Activated naive CD4-positive, alpha-beta T cell treated with anti-CD3 and anti-CD28 coated beads, Interleukin-2, amount 50 U/mL, for 24 hours (primary cell): ENCODE data around the gene SMCO3.
A peak's percentile ranks its signal among the peaks of the same experiment; 100 is the strongest.
"Not testable (repeated sequence)": the region's sequence is repeated elsewhere in the genome, so short reads cannot be mapped to it uniquely, and the experiment has no call there.

ENCODE experiments used
- H3K27ac Mint-ChIP-seq: one replicate; pipeline ENCODE4 v1.8.0; 2021; ENCODE audit warnings: mild to moderate bottlenecking, mixed read lengths
- H3K27me3 Mint-ChIP-seq: one replicate; pipeline ENCODE4 v1.8.0; 2021; ENCODE audit warnings: mixed read lengths
- H3K36me3 Mint-ChIP-seq: one replicate; pipeline ENCODE4 v1.8.0; 2021; ENCODE audit warnings: mixed read lengths
- H3K4me1 Mint-ChIP-seq: one replicate; pipeline ENCODE4 v1.8.0; 2021; ENCODE audit warnings: mixed read lengths
- H3K4me3 Mint-ChIP-seq: one replicate; pipeline ENCODE4 v1.8.0; 2021; ENCODE audit warnings: mild to moderate bottlenecking, mixed read lengths
- H3K9me3 Mint-ChIP-seq: one replicate; pipeline ENCODE4 v1.8.0; 2021; ENCODE audit warnings: mixed read lengths

SMCO3 gene

DNA sequence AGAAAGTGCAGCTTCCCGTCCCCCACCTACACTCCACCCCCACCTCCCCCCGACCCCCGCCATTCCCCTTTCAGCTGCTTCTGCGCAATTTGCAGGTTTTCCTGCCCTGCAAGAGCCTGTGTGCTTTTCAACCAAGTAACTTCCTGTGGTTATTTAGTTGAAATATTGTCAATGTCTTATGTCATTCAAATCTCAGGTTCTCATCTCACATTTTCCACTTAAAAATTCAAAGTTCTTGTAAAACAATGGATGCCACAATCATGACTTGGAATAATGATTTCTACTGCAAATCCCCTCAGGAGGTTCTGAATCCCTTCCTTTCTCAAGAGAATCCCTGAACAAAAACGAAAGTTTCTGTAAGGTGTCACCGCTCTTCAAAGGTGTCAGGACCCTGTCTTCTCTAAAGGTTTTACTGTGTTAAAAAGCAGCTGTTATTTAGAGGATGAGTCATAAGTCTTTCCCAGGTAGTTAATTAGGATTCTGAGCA is 42.3 kb downstream of the SMCO3 start:
- peak overlapping the region; percentile 97 for H3K27ac Mint-ChIP-seq
- no peaks in the 10 kb centered on the region for H3K9me3 Mint-ChIP-seq
- H3K4me3 Mint-ChIP-seq: peak overlapping the region; percentile 97
- no peaks in the 10 kb centered on the region for H3K27me3 Mint-ChIP-seq
- H3K36me3 Mint-ChIP-seq: peaks cover 16% of the 10 kb centered on the region
- peaks cover 77% of the 10 kb centered on the region for H3K4me1 Mint-ChIP-seq

DNA sequence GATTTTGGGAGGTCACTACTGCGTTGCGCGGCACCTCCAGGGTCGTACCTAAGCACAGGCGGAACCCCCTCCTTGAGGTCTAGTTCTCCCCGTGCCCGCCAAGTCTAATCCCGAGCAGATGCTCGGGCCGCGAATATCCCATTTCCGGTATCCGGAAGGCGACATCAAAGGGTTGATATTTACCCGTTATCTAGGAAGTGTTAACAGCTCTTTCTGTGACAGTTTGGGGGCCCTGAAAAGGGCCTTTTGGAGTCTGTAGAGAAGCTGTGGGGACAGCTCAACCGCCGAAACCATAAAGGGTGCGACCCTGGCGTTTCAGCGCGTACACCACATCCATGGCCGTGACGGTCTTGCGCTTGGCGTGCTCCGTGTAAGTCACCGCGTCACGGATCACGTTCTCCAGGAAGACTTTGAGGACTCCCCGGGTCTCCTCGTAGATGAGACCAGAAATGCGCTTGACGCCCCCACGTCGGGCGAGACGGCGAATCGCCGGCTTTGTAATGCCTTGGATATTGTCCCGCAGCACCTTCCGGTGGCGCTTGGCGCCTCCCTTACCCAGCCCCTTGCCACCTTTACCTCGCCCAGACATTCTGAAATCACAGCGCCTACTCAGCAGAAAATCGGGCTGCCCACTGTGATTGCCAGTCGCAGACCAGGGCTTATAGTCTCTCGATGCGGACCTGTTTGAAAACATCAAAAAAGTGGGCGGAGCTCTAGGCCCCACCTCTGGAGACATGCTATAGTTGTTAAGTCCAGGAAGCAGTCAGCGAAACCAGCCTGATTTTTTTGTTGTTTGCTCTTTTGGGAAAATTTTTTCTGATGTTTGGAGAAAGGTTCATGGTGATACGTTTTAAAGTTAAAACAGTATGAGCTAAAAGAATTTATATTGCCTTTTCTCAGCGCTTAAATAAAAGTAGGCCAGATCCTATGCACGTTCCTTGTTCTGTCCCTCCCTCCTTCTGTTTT is 43.2 kb downstream of the SMCO3 start:
- Mint-ChIP-seq H3K27me3 (no peaks in the 10 kb centered on the region), H3K4me3 (peak overlapping the region; percentile 97), H3K36me3 (peaks cover 21% of the 10 kb centered on the region), H3K27ac (peak overlapping the region; percentile 99), H3K4me1 (peaks cover 74% of the 10 kb centered on the region), H3K9me3 (peaks cover 3% of the 10 kb centered on the region)

DNA sequence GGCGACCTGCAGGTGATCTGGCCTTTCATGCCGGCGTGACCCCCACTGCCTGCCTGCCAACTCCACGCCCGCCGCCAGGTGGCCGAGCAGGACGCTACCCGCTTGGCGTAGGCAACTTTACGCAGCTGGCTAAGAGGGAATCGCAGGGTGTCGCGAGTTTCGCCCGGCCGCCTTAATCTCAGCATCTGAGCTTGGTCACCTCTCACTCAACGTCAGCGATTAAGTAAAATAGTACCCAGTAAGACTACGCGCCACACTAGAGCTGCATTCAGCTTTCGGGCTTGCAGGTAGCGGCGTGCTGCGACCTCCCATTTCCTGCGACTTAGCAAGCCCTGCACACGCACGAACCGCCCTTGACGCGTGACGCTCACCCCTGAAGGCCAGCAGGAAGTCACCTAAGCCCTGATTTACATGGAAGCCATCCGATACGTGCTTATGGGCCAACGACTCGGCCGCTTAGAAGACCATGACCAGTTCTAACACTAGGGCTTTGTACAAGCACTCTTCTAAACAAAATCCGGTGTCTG is 44.0 kb downstream of the SMCO3 start:
- H3K36me3 Mint-ChIP-seq: peaks cover 27% of the 10 kb centered on the region
- peaks cover 73% of the 10 kb centered on the region for H3K4me1 Mint-ChIP-seq
- H3K4me3 Mint-ChIP-seq: peak overlapping the region; percentile 97
- peak overlapping the region; percentile 99 for H3K27ac Mint-ChIP-seq
- H3K27me3 Mint-ChIP-seq: no peaks in the 10 kb centered on the region
- H3K9me3 Mint-ChIP-seq: peaks cover 6% of the 10 kb centered on the region

DNA sequence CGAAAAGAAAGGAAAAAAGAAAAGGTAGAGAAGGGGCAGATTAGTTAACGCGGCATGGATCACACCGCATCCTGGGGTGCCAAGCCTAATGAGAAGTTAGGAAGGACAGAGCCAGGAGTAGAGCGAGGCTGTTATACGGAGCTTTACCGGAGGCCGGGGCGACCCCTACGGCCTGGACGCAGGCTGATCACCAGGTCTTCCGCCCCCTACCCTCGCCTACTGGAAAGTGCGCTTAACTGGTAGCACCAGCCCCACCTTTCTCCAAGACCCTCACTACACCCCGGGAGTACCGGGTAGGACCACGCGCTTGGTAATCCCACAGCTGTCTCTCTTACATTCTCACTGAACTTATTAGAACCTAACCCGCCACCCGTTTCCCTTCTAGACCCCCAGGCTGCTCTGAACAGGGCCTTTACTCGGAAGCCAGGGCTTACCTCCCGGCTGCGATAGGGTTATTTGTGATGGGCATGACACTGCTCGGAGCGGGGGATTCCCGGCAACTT is 44.5 kb downstream of the SMCO3 start:
- Mint-ChIP-seq H3K27me3 (no peaks in the 10 kb centered on the region), H3K4me1 (peaks cover 73% of the 10 kb centered on the region), H3K4me3 (peak overlapping the region; percentile 97)

DNA sequence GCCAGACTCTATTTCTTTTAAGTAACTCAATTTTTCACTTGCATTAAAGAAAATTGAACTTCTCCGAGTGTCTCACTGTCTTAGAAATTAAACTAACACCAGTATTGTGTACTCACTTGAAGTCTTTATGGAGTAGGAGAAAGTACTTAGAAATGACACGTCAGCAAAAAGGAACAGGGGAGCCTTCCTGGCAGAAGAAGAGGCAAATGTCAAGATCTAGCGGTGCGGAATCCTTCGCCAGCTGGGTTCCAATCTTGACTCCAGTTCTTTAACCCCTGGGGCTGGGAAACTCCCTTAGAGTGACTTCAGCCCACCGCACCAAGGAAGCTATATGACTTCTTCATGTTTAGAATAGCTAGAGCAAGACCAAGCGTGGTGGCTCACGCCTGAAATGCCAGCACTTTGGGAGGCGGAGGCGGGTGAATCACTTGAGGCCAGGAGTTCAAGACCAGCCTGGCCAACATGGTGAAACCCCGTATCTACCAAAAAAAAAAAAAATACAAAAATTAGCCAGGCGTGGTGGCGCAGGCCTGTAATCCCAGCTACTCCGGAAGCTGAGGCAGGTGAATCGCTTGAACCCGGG is 45.1 kb downstream of the SMCO3 start:
- H3K9me3 Mint-ChIP-seq: peaks cover 6% of the 10 kb centered on the region
- no peaks in the 10 kb centered on the region for H3K27me3 Mint-ChIP-seq
- H3K36me3 Mint-ChIP-seq: peaks cover 31% of the 10 kb centered on the region
- peaks cover 70% of the 10 kb centered on the region for H3K4me1 Mint-ChIP-seq
- H3K4me3 Mint-ChIP-seq: peak overlapping the region; percentile 97
- peak overlapping the region; percentile 99 for H3K27ac Mint-ChIP-seq

More for the DNA sequence above, 44.5 kb downstream of the SMCO3 start:
- Mint-ChIP-seq H3K27ac (peak overlapping the region; percentile 99), H3K36me3 (peaks cover 30% of the 10 kb centered on the region), H3K9me3 (peaks cover 6% of the 10 kb centered on the region)

DNA sequence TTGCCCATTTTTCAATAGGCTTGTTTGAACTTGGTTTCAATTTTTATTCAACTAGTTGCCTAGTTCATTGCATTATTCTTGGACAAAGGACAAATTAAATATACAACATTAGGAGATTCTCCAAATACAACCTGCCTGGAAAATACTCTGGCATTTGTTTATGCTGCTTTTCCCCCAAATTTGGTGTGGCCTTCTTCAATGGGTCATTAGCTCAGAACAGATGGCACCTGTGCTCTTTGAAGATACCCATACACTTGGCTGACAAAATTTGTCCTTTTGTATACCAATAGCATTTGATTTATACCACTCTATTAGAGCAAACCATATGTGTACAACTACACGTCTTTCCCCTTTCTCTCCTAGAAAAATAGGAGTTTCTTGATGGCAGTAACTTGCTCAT is 46.4 kb downstream of the SMCO3 start:
- Mint-ChIP-seq H3K9me3 (peaks cover 6% of the 10 kb centered on the region), H3K4me1 (peaks cover 62% of the 10 kb centered on the region), H3K36me3 (peaks cover 34% of the 10 kb centered on the region), H3K4me3 (peak overlapping the region; percentile 30), H3K27ac (no peak overlapping the region), H3K27me3 (no peaks in the 10 kb centered on the region)

DNA sequence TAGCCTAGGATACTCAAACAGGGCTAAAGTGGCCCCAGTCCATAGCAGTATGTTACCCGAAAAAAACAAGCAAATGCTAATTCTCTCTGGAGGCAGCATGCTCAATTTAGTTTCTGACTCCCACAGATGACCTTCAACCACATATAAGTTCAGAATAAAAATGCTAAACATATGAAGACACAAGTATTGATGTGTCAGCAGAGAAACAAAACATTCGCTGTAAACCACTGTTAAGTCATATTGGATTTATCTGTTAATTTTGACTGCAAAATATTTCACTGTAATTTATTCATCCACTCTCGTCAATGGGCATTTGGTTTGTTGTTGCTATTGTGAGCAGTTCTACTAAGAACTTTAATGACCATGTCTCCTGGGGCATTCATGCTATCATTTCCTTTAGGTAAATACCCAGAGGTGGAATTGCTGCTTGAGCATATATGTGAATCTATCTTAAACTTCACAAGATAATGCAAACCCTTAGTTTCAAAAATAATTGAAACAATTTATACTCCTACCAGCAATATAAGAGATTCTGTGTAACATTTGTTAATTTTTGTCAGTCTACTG is 47.2 kb downstream of the SMCO3 start:
- H3K27me3 Mint-ChIP-seq: no peaks in the 10 kb centered on the region
- peak overlapping the region; percentile 11 for H3K4me3 Mint-ChIP-seq
- peaks cover 42% of the 10 kb centered on the region for H3K36me3 Mint-ChIP-seq
- peak overlapping the region; percentile 32 for H3K27ac Mint-ChIP-seq
- peaks cover 6% of the 10 kb centered on the region for H3K9me3 Mint-ChIP-seq
- H3K4me1 Mint-ChIP-seq: peaks cover 62% of the 10 kb centered on the region

DNA sequence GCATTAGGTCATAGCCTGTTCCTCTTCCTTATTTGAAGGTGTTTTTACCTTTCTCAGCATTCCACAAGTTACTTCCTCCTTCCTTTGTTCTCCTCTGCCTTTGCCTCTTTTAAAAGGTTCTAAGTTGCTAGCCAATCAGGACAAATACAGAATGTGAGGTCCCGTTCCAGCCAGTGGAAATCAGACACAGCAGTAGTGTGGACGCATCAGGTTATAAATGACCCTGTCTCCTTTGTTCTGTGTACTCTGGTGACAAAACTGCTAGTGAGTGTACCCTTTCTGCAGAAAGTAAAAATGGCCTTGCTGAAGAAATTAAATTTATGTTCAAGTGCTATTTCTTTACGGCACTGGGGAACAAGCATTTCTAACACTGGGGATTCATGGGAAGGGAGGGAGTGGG is 48.0 kb downstream of the SMCO3 start:
- H3K9me3 Mint-ChIP-seq, H3K27me3 Mint-ChIP-seq, H3K27ac Mint-ChIP-seq, H3K4me3 Mint-ChIP-seq: not testable (repeated sequence)
- Mint-ChIP-seq H3K4me1 (peaks cover 56% of the 10 kb centered on the region), H3K36me3 (peaks cover 48% of the 10 kb centered on the region)

DNA sequence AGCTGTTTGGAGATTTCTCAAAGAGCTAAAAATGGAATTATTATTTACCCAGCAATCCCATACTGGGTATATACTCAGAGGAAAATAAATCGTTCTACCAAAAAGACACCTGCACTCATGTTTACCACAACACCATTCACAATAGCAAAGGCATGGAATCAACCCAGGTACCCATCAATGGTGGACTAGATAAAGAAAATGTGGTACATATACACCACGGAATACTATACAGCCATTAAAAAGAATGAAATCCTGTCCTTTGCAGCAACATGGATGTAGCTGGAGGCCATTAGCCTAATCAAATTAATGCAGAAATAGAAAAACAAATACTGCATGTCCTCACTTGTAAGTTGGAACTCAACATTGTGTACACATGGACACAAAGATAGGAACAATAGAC is 48.6 kb downstream of the SMCO3 start:
- Mint-ChIP-seq H3K36me3 (peaks cover 48% of the 10 kb centered on the region), H3K4me3 (no peak overlapping the region), H3K9me3 (peaks cover 6% of the 10 kb centered on the region), H3K27me3 (no peaks in the 10 kb centered on the region), H3K27ac (no peak overlapping the region), H3K4me1 (peaks cover 53% of the 10 kb centered on the region)

DNA sequence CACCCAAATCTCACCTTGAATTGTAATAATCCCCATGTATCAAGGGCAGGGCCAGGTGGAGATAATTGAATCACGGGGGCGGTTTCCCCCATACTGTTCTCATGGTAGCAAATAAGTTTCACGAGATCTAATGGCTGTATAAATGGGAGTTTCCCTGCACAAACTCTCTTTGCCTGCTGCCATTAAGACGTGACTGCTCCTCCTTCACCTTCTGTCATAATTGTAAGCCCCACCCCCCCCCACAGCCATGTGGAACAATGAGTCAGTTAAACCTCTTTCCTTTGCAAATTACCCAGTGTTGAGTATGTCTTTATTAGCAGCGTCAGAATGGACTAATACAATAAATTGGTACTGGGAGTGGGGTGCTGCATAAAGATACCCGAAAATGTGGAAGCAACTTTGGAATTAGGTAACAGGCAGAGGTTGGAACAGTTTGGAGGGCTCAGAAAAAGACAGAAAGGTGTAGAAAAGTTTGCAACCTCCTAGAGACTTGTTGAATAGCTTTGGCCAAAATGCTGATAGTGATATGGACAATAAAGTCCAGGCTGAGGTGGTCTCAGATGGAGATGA is 54.2 kb downstream of the SMCO3 start:
- Mint-ChIP-seq H3K4me1 (peaks cover 40% of the 10 kb centered on the region), H3K36me3 (peaks cover 34% of the 10 kb centered on the region), H3K27ac (peak overlapping the region; percentile 21)
- H3K9me3 Mint-ChIP-seq, H3K27me3 Mint-ChIP-seq, H3K4me3 Mint-ChIP-seq: not testable (repeated sequence)

DNA sequence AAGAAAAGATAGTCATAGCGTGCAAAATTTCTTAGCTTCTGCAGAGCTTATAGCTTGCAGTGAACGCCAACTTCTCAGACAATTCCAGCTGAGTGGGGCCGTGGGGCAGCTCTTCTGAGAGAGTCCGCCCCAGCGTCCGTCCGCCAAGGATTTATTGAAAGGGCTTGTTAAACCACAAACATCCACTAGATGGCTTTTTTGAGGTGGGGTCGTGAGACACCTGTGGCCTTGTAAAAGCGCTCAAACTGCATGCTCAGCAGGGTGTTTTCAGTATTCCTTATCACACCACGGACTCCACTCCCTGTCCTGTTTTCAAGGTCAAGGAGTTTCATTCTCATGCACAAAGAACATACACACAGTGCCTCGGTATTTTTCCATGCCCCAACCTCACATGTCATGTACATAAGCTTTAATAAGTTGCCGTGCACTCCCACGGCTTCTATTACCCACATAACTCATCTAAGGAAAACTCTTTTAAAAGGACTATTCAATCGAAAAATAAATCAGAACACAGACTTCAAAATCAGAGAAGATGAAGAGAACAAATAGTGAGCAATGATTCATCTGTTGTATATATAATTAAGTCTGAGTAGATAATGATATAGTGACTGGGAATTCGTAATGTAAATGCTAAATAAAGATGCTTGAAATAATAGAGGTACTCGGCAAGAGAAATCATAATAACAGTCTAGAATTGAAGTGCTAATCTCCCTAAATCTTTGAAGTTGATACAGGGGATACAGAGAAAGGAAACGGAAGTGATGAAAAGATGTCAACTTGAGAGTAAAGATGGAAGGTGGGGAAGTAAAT is 57.4 kb downstream of the SMCO3 start:
- no peak overlapping the region for H3K27ac Mint-ChIP-seq
- H3K4me3 Mint-ChIP-seq: no peak overlapping the region
- no peaks in the 10 kb centered on the region for H3K27me3 Mint-ChIP-seq
- peaks cover 22% of the 10 kb centered on the region for H3K36me3 Mint-ChIP-seq
- H3K9me3 Mint-ChIP-seq: no peaks in the 10 kb centered on the region
- peaks cover 39% of the 10 kb centered on the region for H3K4me1 Mint-ChIP-seq
